Measurements from ENCODE around the gene GALNT18.

The GALNT18 gene

GRCh38 chr11:11446564-11446963, 175.2 kb downstream of the GALNT18 start:
- no peak for DNase-seq (ENCODE audit: low spot score)
- Histone ChIP-seq H2BK5ac (ENCODE audit: low read length) (no peak overlapping the region), H3K14ac (ENCODE audit: low read length) (no peak overlapping the region), H4K8ac (ENCODE audit: low read depth, low read length) (no peak overlapping the region), H3K18ac (ENCODE audit: low read length) (no peak overlapping the region), H3K4me3 (ENCODE audit: low read length in 2 of 2) (no peak overlapping the region), H3K4ac (ENCODE audit: low read length) (no peak overlapping the region), H2AK5ac (ENCODE audit: low read depth, low read length) (no peak overlapping the region), H3K36me3 (replicated peaks in 1 of 2; ENCODE audit: control insufficient read depth in 2 of 2, insufficient read depth in 2 of 2, low read length in 2 of 2) (no peaks in the 10 kb centered on the region), H2BK120ac (ENCODE audit: low read depth, low read length) (no peak overlapping the region), H2BK15ac (ENCODE audit: low read length) (no peak overlapping the region), H3K4me2 (ENCODE audit: insufficient read depth, low read length, poor library complexity, severe bottlenecking) (no peak overlapping the region), H3K9ac (ENCODE audit: low read depth, low read length, poor library complexity) (no peak overlapping the region), H3K9me3 (replicated peaks in 1 of 2; ENCODE audit: control insufficient read depth in 2 of 2, insufficient read depth in 1 of 2, low read depth in 1 of 2, low read length in 2 of 2) (no peaks in the 10 kb centered on the region), H3K23ac (ENCODE audit: low read depth, low read length, poor library complexity) (no peak overlapping the region), H4K91ac (ENCODE audit: low read depth, low read length, poor library complexity) (no peak overlapping the region), H2AFZ (ENCODE audit: low read length) (no peak overlapping the region), H3K27ac (replicated peaks; ENCODE audit: low read length) (no peak overlapping the region), H2BK12ac (ENCODE audit: low read length) (no peak overlapping the region), H3K4me1 (ENCODE audit: control insufficient read depth in 2 of 2, insufficient read depth in 1 of 2, low read depth in 1 of 2, low read length in 2 of 2) (no peaks in the 10 kb centered on the region), H3K27me3 (ENCODE audit: control insufficient read depth in 3 of 3, insufficient read depth in 3 of 3, low read depth in 1 of 3, low read length in 3 of 3) (no peaks in the 10 kb centered on the region), H3K79me1 (ENCODE audit: low read depth, low read length) (no peaks in the 10 kb centered on the region)
- no CpG with 5 or more reads among the region's 2 CpGs for WGBS, 2 donors (ENCODE audit: extremely low coverage in 2 of 2, insufficient read length in 2 of 2, insufficient replicate concordance in 1 of 2)

- Histone ChIP-seq H3K4me3 (ENCODE audit: low read length in 2 of 2) (no peak overlapping the region), H2BK5ac (ENCODE audit: low read length) (no peak overlapping the region), H4K8ac (ENCODE audit: low read depth, low read length) (no peak overlapping the region), H3K14ac (ENCODE audit: low read length) (no peak overlapping the region), H2AFZ (ENCODE audit: low read length) (no peak overlapping the region), H2BK15ac (ENCODE audit: low read length) (no peak overlapping the region), H3K4me2 (ENCODE audit: insufficient read depth, low read length, poor library complexity, severe bottlenecking) (no peak overlapping the region), H3K9ac (ENCODE audit: low read depth, low read length, poor library complexity) (no peak overlapping the region), H3K4me1 (ENCODE audit: control insufficient read depth in 2 of 2, insufficient read depth in 1 of 2, low read depth in 1 of 2, low read length in 2 of 2) (no peaks in the 10 kb centered on the region), H3K23ac (ENCODE audit: low read depth, low read length, poor library complexity) (no peak overlapping the region), H3K79me1 (ENCODE audit: low read depth, low read length) (no peaks in the 10 kb centered on the region), H3K27me3 (ENCODE audit: control insufficient read depth in 3 of 3, insufficient read depth in 3 of 3, low read depth in 1 of 3, low read length in 3 of 3) (no peaks in the 10 kb centered on the region), H4K91ac (ENCODE audit: low read depth, low read length, poor library complexity) (no peak overlapping the region), H2BK120ac (ENCODE audit: low read depth, low read length) (no peak overlapping the region), H3K9me3 (replicated peaks in 1 of 2; ENCODE audit: control insufficient read depth in 2 of 2, insufficient read depth in 1 of 2, low read depth in 1 of 2, low read length in 2 of 2) (no peaks in the 10 kb centered on the region), H3K4ac (ENCODE audit: low read length) (no peak overlapping the region), H3K27ac (replicated peaks; ENCODE audit: low read length) (no peak overlapping the region), H2AK5ac (ENCODE audit: low read depth, low read length) (no peak overlapping the region), H3K18ac (ENCODE audit: low read length) (no peak overlapping the region), H3K36me3 (replicated peaks in 1 of 2; ENCODE audit: control insufficient read depth in 2 of 2, insufficient read depth in 2 of 2, low read length in 2 of 2) (no peaks in the 10 kb centered on the region), H2BK12ac (ENCODE audit: low read length) (no peak overlapping the region)
- no peak for DNase-seq (ENCODE audit: low spot score)
- no CpG with 5 or more reads among the region's 13 CpGs for WGBS, 2 donors (ENCODE audit: extremely low coverage in 2 of 2, insufficient read length in 2 of 2, insufficient replicate concordance in 1 of 2)
These were observed 176.2 kb downstream of the GALNT18 start for GRCh38 chr11:11445441-11446185.

GRCh38 chr11:11444804-11445131, 177.0 kb downstream of the GALNT18 start:
- no peak overlapping the region for H3K23ac ChIP-seq (ENCODE audit: low read depth, low read length, poor library complexity)
- no peak overlapping the region for H3K18ac ChIP-seq (ENCODE audit: low read length)
- no peak overlapping the region for H2AFZ ChIP-seq (ENCODE audit: low read length)
- no peak overlapping the region for H3K4me3 ChIP-seq (ENCODE audit: low read length in 2 of 2)
- H2AK5ac ChIP-seq (ENCODE audit: low read depth, low read length), result no peak overlapping the region
- H3K14ac ChIP-seq (ENCODE audit: low read length), result no peak overlapping the region
- H2BK5ac ChIP-seq (ENCODE audit: low read length), result no peak overlapping the region
- H4K91ac ChIP-seq (ENCODE audit: low read depth, low read length, poor library complexity), result no peak overlapping the region
- no peaks in the 10 kb centered on the region for H3K36me3 ChIP-seq (replicated peaks in 1 of 2; ENCODE audit: control insufficient read depth in 2 of 2, insufficient read depth in 2 of 2, low read length in 2 of 2)
- H3K4me2 ChIP-seq (ENCODE audit: insufficient read depth, low read length, poor library complexity, severe bottlenecking), result no peak overlapping the region
- no peak overlapping the region for H2BK12ac ChIP-seq (ENCODE audit: low read length)
- H3K4ac ChIP-seq (ENCODE audit: low read length), result no peak overlapping the region
- no peak overlapping the region for H4K8ac ChIP-seq (ENCODE audit: low read depth, low read length)
- no peaks in the 10 kb centered on the region for H3K79me1 ChIP-seq (ENCODE audit: low read depth, low read length)
- no peak overlapping the region for H2BK15ac ChIP-seq (ENCODE audit: low read length)
- no peak overlapping the region for H3K27ac ChIP-seq (replicated peaks; ENCODE audit: low read length)
- no peaks in the 10 kb centered on the region for H3K9me3 ChIP-seq (replicated peaks in 1 of 2; ENCODE audit: control insufficient read depth in 2 of 2, insufficient read depth in 1 of 2, low read depth in 1 of 2, low read length in 2 of 2)
- H3K4me1 ChIP-seq (ENCODE audit: control insufficient read depth in 2 of 2, insufficient read depth in 1 of 2, low read depth in 1 of 2, low read length in 2 of 2), result peaks cover 0 to 5% of the 10 kb centered on the region in 2 donors
- no peak overlapping the region for H2BK120ac ChIP-seq (ENCODE audit: low read depth, low read length)
- H3K27me3 ChIP-seq (ENCODE audit: control insufficient read depth in 3 of 3, insufficient read depth in 3 of 3, low read depth in 1 of 3, low read length in 3 of 3), result no peaks in the 10 kb centered on the region
- no CpG with 5 or more reads among the region's 5 CpGs for WGBS, 2 donors (ENCODE audit: extremely low coverage in 2 of 2, insufficient read length in 2 of 2, insufficient replicate concordance in 1 of 2)
- no peak for DNase-seq (ENCODE audit: low spot score)
- H3K9ac ChIP-seq (ENCODE audit: low read depth, low read length, poor library complexity), result no peak overlapping the region

GRCh38 chr11:11444027-11444803, 177.6 kb downstream of the GALNT18 start:
- Histone ChIP-seq H3K4me3 (ENCODE audit: low read length in 2 of 2) (no peak overlapping the region), H4K91ac (ENCODE audit: low read depth, low read length, poor library complexity) (no peak overlapping the region), H3K23ac (ENCODE audit: low read depth, low read length, poor library complexity) (no peak overlapping the region), H3K9me3 (replicated peaks in 1 of 2; ENCODE audit: control insufficient read depth in 2 of 2, insufficient read depth in 1 of 2, low read depth in 1 of 2, low read length in 2 of 2) (no peaks in the 10 kb centered on the region), H2BK120ac (ENCODE audit: low read depth, low read length) (no peak overlapping the region), H3K18ac (ENCODE audit: low read length) (no peak overlapping the region), H2AFZ (ENCODE audit: low read length) (no peak overlapping the region), H3K36me3 (replicated peaks in 1 of 2; ENCODE audit: control insufficient read depth in 2 of 2, insufficient read depth in 2 of 2, low read length in 2 of 2) (no peaks in the 10 kb centered on the region), H2BK12ac (ENCODE audit: low read length) (no peak overlapping the region), H3K14ac (ENCODE audit: low read length) (no peak overlapping the region), H3K27me3 (ENCODE audit: control insufficient read depth in 3 of 3, insufficient read depth in 3 of 3, low read depth in 1 of 3, low read length in 3 of 3) (no peaks in the 10 kb centered on the region), H3K4me2 (ENCODE audit: insufficient read depth, low read length, poor library complexity, severe bottlenecking) (no peak overlapping the region), H3K27ac (replicated peaks; ENCODE audit: low read length) (no peak overlapping the region), H3K79me1 (ENCODE audit: low read depth, low read length) (no peaks in the 10 kb centered on the region), H2AK5ac (ENCODE audit: low read depth, low read length) (no peak overlapping the region), H2BK15ac (ENCODE audit: low read length) (no peak overlapping the region), H3K9ac (ENCODE audit: low read depth, low read length, poor library complexity) (no peak overlapping the region), H4K8ac (ENCODE audit: low read depth, low read length) (no peak overlapping the region), H2BK5ac (ENCODE audit: low read length) (no peak overlapping the region), H3K4me1 (ENCODE audit: control insufficient read depth in 2 of 2, insufficient read depth in 1 of 2, low read depth in 1 of 2, low read length in 2 of 2) (peaks cover 0 to 5% of the 10 kb centered on the region in 2 donors), H3K4ac (ENCODE audit: low read length) (no peak overlapping the region)
- no peak for DNase-seq (ENCODE audit: low spot score)
- WGBS, 2 donors (ENCODE audit: extremely low coverage in 2 of 2, insufficient read length in 2 of 2, insufficient replicate concordance in 1 of 2), result no CpG with 5 or more reads among the region's 13 CpGs

Measured in neuronal stem cell (in vitro differentiated cells).